OCI-LY1 (cell line): ENCODE measurements around the gene FXYD6.

Experiments used
- H2AFZ ChIP-seq: fragments of 200-600 bp; sonication (generic), shearing (Covaris generic); 2 replicates; pipeline ENCODE4 v1.6.0; 2014; ENCODE audit warnings: antibody characterized with exemption, mild to moderate bottlenecking, low read length
- H3F3A ChIP-seq: fragments of 200-600 bp; sonication (generic), shearing (Covaris generic); 2 replicates; pipeline ENCODE4 v1.6.0; 2014; ENCODE audit warnings: mild to moderate bottlenecking, antibody characterized with exemption, low read length, moderate library complexity; ENCODE audit not compliant: insufficient read depth
- H3K27ac ChIP-seq: fragments of 200-600 bp; sonication (generic); 2 replicates; pipeline ENCODE4 v1.5.1; 2014; ENCODE audit warnings: low read length, mixed run types, mild to moderate bottlenecking, low read depth; ENCODE audit not compliant: poor library complexity, severe bottlenecking
- H3K27me3 ChIP-seq: fragments of 200-600 bp; sonication (generic); 2 replicates; pipeline ENCODE4 v1.6.0; 2014; ENCODE audit warnings: antibody characterized with exemption, mild to moderate bottlenecking, low read length, moderate library complexity; ENCODE audit not compliant: insufficient read depth
- H3K36me3 ChIP-seq: fragments of 200-600 bp; sonication (generic); 2 replicates; pipeline ENCODE4 v1.6.1; 2014; ENCODE audit warnings: mild to moderate bottlenecking, antibody characterized with exemption, low read length, moderate library complexity, mixed read lengths; ENCODE audit not compliant: insufficient read depth
- H3K4me1 ChIP-seq: fragments of 200-600 bp; sonication (generic); 2 replicates; pipeline ENCODE4 v1.5.1; 2014; ENCODE audit warnings: mild to moderate bottlenecking, low read length, moderate library complexity; ENCODE audit not compliant: insufficient read depth, severe bottlenecking
- H3K4me2 ChIP-seq: fragments of 200-600 bp; sonication (generic), shearing (Covaris generic); 2 replicates; pipeline ENCODE4 v1.6.1; 2014; ENCODE audit warnings: low read length
- H3K4me3 ChIP-seq: fragments of 200-600 bp; sonication (generic); 2 replicates; pipeline ENCODE4 v1.5.1; 2014; ENCODE audit warnings: low read length, low read depth, mild to moderate bottlenecking, mixed read lengths; ENCODE audit not compliant: poor library complexity, severe bottlenecking
- H3K79me2 ChIP-seq: fragments of 200-600 bp; shearing (Covaris generic); 2 replicates; pipeline ENCODE4 v1.6.1; 2016; ENCODE audit warnings: mixed run types, low read length, mixed read lengths; ENCODE audit not compliant: insufficient read depth
- H3K9ac ChIP-seq: fragments of 200-600 bp; sonication (generic), shearing (Covaris generic); 2 replicates; pipeline ENCODE4 v1.6.1; 2014; ENCODE audit warnings: mild to moderate bottlenecking, low read length, mixed read lengths
- H3K9me2 ChIP-seq: fragments of 200-600 bp; sonication (generic), shearing (Covaris generic); 2 replicates; pipeline ENCODE4 v1.6.1; 2014; ENCODE audit warnings: low read depth, mild to moderate bottlenecking, low read length, mixed read lengths
- H3K9me3 ChIP-seq: fragments of 200-600 bp; shearing (Covaris generic); 2 replicates; pipeline ENCODE4 v1.6.1; 2014; ENCODE audit warnings: low read length, mixed read lengths
- H4K20me1 ChIP-seq: fragments of 200-600 bp; sonication (generic), shearing (Covaris generic); 2 replicates; pipeline ENCODE4 v1.6.0; 2016; ENCODE audit warnings: mild to moderate bottlenecking, low read length; ENCODE audit not compliant: insufficient read depth
- CTCF ChIP-seq: fragments of 200-600 bp; sonication (generic), shearing (Covaris generic); IDR thresholded peaks from 2 replicates; pipeline ENCODE4 v1.5.1; 2017; ENCODE audit warnings: mild to moderate bottlenecking, antibody characterized with exemption, low read length, moderate library complexity, mixed read lengths
- EZH2 ChIP-seq: fragments of 200-600 bp; sonication (generic), shearing (Covaris generic); IDR thresholded peaks from 2 replicates; pipeline ENCODE4 v1.8.0; 2017; ENCODE audit warnings: borderline replicate concordance, mixed run types, mild to moderate bottlenecking, antibody characterized with exemption, low read length, moderate library complexity, mixed read lengths

Gene FXYD6

GRCh38 chr11:117881217-117881616 lies 4.8 kb upstream of the FXYD6 start:
- H3K9me2 ChIP-seq = no peaks in the 10 kb centered on the region
- no peaks in the 10 kb centered on the region for H3F3A ChIP-seq
- H3K36me3 ChIP-seq = no peaks in the 10 kb centered on the region
- no peak overlapping the region for H3K4me3 ChIP-seq
- H3K4me2 ChIP-seq = no peak overlapping the region
- H3K27me3 ChIP-seq = no peaks in the 10 kb centered on the region; the same call in 1 of the 2 replicates
- H3K9ac ChIP-seq = no peak overlapping the region
- no peaks in the 10 kb centered on the region for H3K4me1 ChIP-seq
- no peak overlapping the region for H3K27ac ChIP-seq
- no peaks in the 10 kb centered on the region for H4K20me1 ChIP-seq
- H3K9me3 ChIP-seq = no peaks in the 10 kb centered on the region
- no peak overlapping the region for H2AFZ ChIP-seq
- TF ChIP-seq CTCF (no peak), EZH2 (no peak)
- no peaks in the 10 kb centered on the region for H3K79me2 ChIP-seq

- Histone ChIP-seq H3F3A (no peaks in the 10 kb centered on the region), H3K9me2 (no peaks in the 10 kb centered on the region), H3K9ac (no peak overlapping the region), H2AFZ (no peak overlapping the region), H4K20me1 (no peaks in the 10 kb centered on the region), H3K79me2 (no peaks in the 10 kb centered on the region), H3K27ac (no peak overlapping the region), H3K27me3 (no peaks in the 10 kb centered on the region; the same call in 1 of the 2 replicates), H3K36me3 (no peaks in the 10 kb centered on the region), H3K4me1 (no peaks in the 10 kb centered on the region), H3K4me2 (no peak overlapping the region), H3K9me3 (no peaks in the 10 kb centered on the region), H3K4me3 (no peak overlapping the region)
- no peak for TF ChIP-seq EZH2
- no peak for TF ChIP-seq CTCF
These were observed 3.3 kb upstream of the FXYD6 start for GRCh38 chr11:117879516-117880480.

- Histone ChIP-seq H3K9me2 (no peaks in the 10 kb centered on the region), H3K27ac (no peak overlapping the region), H3K9ac (no peak overlapping the region), H4K20me1 (no peaks in the 10 kb centered on the region), H3K27me3 (no peaks in the 10 kb centered on the region), H3K4me2 (no peak overlapping the region), H2AFZ (no peak overlapping the region), H3K36me3 (no peaks in the 10 kb centered on the region), H3K9me3 (no peaks in the 10 kb centered on the region), H3F3A (no peaks in the 10 kb centered on the region), H3K79me2 (no peaks in the 10 kb centered on the region), H3K4me3 (no peak overlapping the region), H3K4me1 (no peaks in the 10 kb centered on the region)
- TF ChIP-seq EZH2 (no peak), CTCF (no peak)
These were observed 2.5 kb upstream of the FXYD6 start for GRCh38 chr11:117878939-117879475.
